T-helper 1 cell treated with Interleukin-12 subunit alpha and Interleukin-12 subunit beta and Interleukin-4 antibody, amounts not matched to agents 30 ng/mL and 1 ng/mL, for 36 hours (primary cell): Measurements from ENCODE around the gene PES1. TPM values are rescaled to one million over a fixed set of nuclear protein-coding genes. Genes with fewer than 3 reads are reported as not detected.

Experiments
- total RNA-seq: library from RNA; stranded (reverse); gene quantifications from 2 replicates; pipeline ENCODE4 v1.2.3, GENCODE V29; 2022

PES1 gene
- total RNA-seq, 1 donor from 2014 or later, result 89.0 TPM

Other genes starting within 250 kb of the PES1 start
- 260 and 266 TPM in 2 replicates for gene SF3A1, start 235.0 kb downstream of the PES1 start, total RNA-seq
- 4.6 and 5.4 TPM in 2 replicates for gene CCDC157, start 234.9 kb downstream of the PES1 start, total RNA-seq
- gene RNF215, start 204.5 kb downstream of the PES1 start, total RNA-seq, result 9.3 and 9.5 TPM in 2 replicates
- gene SEC14L2, start 194.9 kb downstream of the PES1 start, total RNA-seq, result 11.1 and 12.2 TPM in 2 replicates
- gene MTFP1, start 166.1 kb downstream of the PES1 start, total RNA-seq, result 43.1 and 43.8 TPM in 2 replicates
- 0.22 TPM in 1 of 2 replicates, not detected in the other for gene SEC14L3, start 119.9 kb downstream of the PES1 start, total RNA-seq
- not detected in 2 replicates for gene SEC14L4, start 86.2 kb downstream of the PES1 start, total RNA-seq
- gene SEC14L6, start 45.2 kb downstream of the PES1 start, total RNA-seq, result not detected in 2 replicates
- gene GAL3ST1, start 17.2 kb downstream of the PES1 start, total RNA-seq, result not detected in 2 replicates
- 3.4 and 5.1 TPM in 2 replicates for gene TCN2, start 15.3 kb upstream of the PES1 start, total RNA-seq
- gene SLC35E4, start 43.9 kb upstream of the PES1 start, total RNA-seq, result 5.7 and 6.2 TPM in 2 replicates
- gene DUSP18, start 76.0 kb upstream of the PES1 start, total RNA-seq, result 15.7 and 17.3 TPM in 2 replicates
- 4.1 and 4.3 TPM in 2 replicates for gene OSBP2, start 103.0 kb upstream of the PES1 start, total RNA-seq